DOHH2 (cell line): ENCODE results near the gene THSD7A.

Experiments
- H3F3A ChIP-seq: fragments of 200-600 bp; sonication (generic), shearing (Covaris generic); 2 replicates; pipeline ENCODE4 v1.6.0; 2016; ENCODE audit warnings: antibody characterized with exemption, mild to moderate bottlenecking; ENCODE audit not compliant: control insufficient read depth, insufficient read depth
- H3K27ac ChIP-seq: fragments of 200-600 bp; sonication (generic); 2 replicates; pipeline ENCODE4 v1.5.1; 2014; ENCODE audit warnings: low read depth, mild to moderate bottlenecking, low read length, moderate library complexity
- H3K27me3 ChIP-seq: fragments of 200-600 bp; sonication (generic); 2 replicates; pipeline ENCODE4 v1.6.1; 2014; ENCODE audit warnings: mild to moderate bottlenecking, low read length, mixed read lengths; ENCODE audit not compliant: control insufficient read depth
- H3K36me3 ChIP-seq: fragments of 200-600 bp; sonication (generic); 2 replicates; pipeline ENCODE4 v1.6.1; 2014; ENCODE audit warnings: mild to moderate bottlenecking, low read length, moderate library complexity, mixed read lengths; ENCODE audit not compliant: control insufficient read depth
- H3K4me1 ChIP-seq: fragments of 200-600 bp; sonication (generic); 2 replicates; pipeline ENCODE4 v1.6.1; 2014; ENCODE audit warnings: mild to moderate bottlenecking, low read length, mixed read lengths; ENCODE audit not compliant: control insufficient read depth
- H3K4me2 ChIP-seq: fragments of 200-600 bp; sonication (generic); 2 replicates; pipeline ENCODE4 v1.6.0; 2014; ENCODE audit warnings: mild to moderate bottlenecking, low read length, moderate library complexity
- H3K4me3 ChIP-seq: fragments of 200-600 bp; sonication (generic); 2 replicates; pipeline ENCODE4 v1.5.1; 2014; ENCODE audit warnings: mild to moderate bottlenecking, low read length, mixed read lengths
- H3K79me2 ChIP-seq: fragments of 200-600 bp; sonication (generic); 2 replicates; pipeline ENCODE4 v1.6.1; 2014; ENCODE audit warnings: mild to moderate bottlenecking, low read length, mixed read lengths; ENCODE audit not compliant: control insufficient read depth
- H3K9me2 ChIP-seq: fragments of 200-600 bp; sonication (generic); replicated peaks from 2 replicates; pipeline ENCODE4 v1.6.1; 2014; ENCODE audit warnings: mild to moderate bottlenecking, low read length, mixed read lengths; ENCODE audit not compliant: control insufficient read depth
- H3K9me3 ChIP-seq: fragments of 200-600 bp; sonication (generic); 2 replicates; pipeline ENCODE4 v1.6.1; 2014; ENCODE audit warnings: antibody characterized with exemption, low read length, mixed read lengths; ENCODE audit not compliant: control insufficient read depth, insufficient read depth
- H4K20me1 ChIP-seq: fragments of 200-600 bp; sonication (generic); 2 replicates; pipeline ENCODE4 v1.6.0; 2014; ENCODE audit warnings: low read depth, mild to moderate bottlenecking, antibody characterized with exemption, low read length, moderate library complexity; ENCODE audit not compliant: control insufficient read depth, insufficient read depth
- EZH2phosphoT487 ChIP-seq: fragments of 200-600 bp; sonication (generic); IDR thresholded peaks from 2 replicates; pipeline ENCODE4 v1.6.1; 2017; ENCODE audit warnings: borderline replicate concordance, mild to moderate bottlenecking, antibody characterized with exemption, low read length, moderate library complexity, mixed read lengths
- TF ChIP-seq, protein P1 (sequence below): fragments of 200-600 bp; sonication (generic); IDR thresholded peaks from one replicate; pipeline ENCODE4 v1.5.1; 2014; ENCODE audit warnings: antibody characterized with exemption, mild to moderate bottlenecking, low read depth, low read length; ENCODE audit not compliant: poor library complexity, severe bottlenecking

THSD7A gene

GRCh38 chr7:11648980-11649379 lies 183.0 kb downstream of the THSD7A start:
- TF ChIP-seq, protein P1, sequence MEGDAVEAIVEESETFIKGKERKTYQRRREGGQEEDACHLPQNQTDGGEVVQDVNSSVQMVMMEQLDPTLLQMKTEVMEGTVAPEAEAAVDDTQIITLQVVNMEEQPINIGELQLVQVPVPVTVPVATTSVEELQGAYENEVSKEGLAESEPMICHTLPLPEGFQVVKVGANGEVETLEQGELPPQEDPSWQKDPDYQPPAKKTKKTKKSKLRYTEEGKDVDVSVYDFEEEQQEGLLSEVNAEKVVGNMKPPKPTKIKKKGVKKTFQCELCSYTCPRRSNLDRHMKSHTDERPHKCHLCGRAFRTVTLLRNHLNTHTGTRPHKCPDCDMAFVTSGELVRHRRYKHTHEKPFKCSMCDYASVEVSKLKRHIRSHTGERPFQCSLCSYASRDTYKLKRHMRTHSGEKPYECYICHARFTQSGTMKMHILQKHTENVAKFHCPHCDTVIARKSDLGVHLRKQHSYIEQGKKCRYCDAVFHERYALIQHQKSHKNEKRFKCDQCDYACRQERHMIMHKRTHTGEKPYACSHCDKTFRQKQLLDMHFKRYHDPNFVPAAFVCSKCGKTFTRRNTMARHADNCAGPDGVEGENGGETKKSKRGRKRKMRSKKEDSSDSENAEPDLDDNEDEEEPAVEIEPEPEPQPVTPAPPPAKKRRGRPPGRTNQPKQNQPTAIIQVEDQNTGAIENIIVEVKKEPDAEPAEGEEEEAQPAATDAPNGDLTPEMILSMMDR: no peak
- TF ChIP-seq EZH2phosphoT487: no peak
- no peak overlapping the region for H3K4me2 ChIP-seq
- no peaks in the 10 kb centered on the region for H3K4me1 ChIP-seq

DNA sequence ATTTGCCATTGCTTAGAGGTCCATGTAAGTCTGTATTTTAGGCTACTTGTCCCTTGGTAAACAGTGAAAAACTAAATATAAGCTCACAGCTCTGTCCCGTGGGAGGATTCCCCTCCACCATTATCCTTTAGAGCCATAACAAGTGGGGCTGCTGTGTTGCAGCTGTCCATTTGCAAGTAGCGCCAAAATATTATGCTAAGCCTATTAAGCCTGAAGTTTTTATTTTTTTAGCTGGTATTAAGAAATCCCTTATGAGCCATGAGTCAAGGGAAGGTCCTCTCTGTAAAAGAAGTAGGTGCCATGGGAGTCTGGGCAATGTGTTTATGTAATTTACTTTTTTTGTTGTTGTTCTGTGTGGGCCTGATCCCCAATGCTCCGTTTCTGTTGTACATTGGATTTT lies 183.9 kb downstream of the THSD7A start:
- Histone ChIP-seq H3K9me2 (no peaks in the 10 kb centered on the region), H3K4me2 (no peak overlapping the region), H4K20me1 (no peaks in the 10 kb centered on the region; the same call in 1 of the 2 replicates), H3K4me1 (no peaks in the 10 kb centered on the region), H3K27ac (no peak overlapping the region), H3F3A (no peaks in the 10 kb centered on the region), H3K36me3 (no peaks in the 10 kb centered on the region), H3K79me2 (no peaks in the 10 kb centered on the region), H3K27me3 (no peaks in the 10 kb centered on the region), H3K9me3 (no peaks in the 10 kb centered on the region), H3K4me3 (no peak overlapping the region)
- TF ChIP-seq, protein P1: no peak
- TF ChIP-seq EZH2phosphoT487: no peak

More at GRCh38 chr7:11648980-11649379, 183.0 kb downstream of the THSD7A start:
- Histone ChIP-seq H3F3A (no peaks in the 10 kb centered on the region), H3K9me2 (no peaks in the 10 kb centered on the region), H4K20me1 (no peaks in the 10 kb centered on the region; the same call in 1 of the 2 replicates), H3K9me3 (no peaks in the 10 kb centered on the region), H3K27me3 (no peaks in the 10 kb centered on the region), H3K27ac (no peak overlapping the region), H3K36me3 (no peaks in the 10 kb centered on the region), H3K79me2 (no peaks in the 10 kb centered on the region), H3K4me3 (no peak overlapping the region)

GRCh38 chr7:11642841-11643240 lies 189.2 kb downstream of the THSD7A start:
- no peaks in the 10 kb centered on the region for H3K9me2 ChIP-seq
- no peak overlapping the region for H3K4me2 ChIP-seq
- H3K27me3 ChIP-seq: no peaks in the 10 kb centered on the region
- no peaks in the 10 kb centered on the region for H3K4me1 ChIP-seq
- TF ChIP-seq, protein P1: no peak
- H3K79me2 ChIP-seq: no peaks in the 10 kb centered on the region
- H3K27ac ChIP-seq: no peak overlapping the region
- H3K36me3 ChIP-seq: no peaks in the 10 kb centered on the region
- H4K20me1 ChIP-seq: no peaks in the 10 kb centered on the region
- no peaks in the 10 kb centered on the region for H3K9me3 ChIP-seq
- no peaks in the 10 kb centered on the region for H3F3A ChIP-seq
- H3K4me3 ChIP-seq: no peak overlapping the region

GRCh38 chr7:11642276-11642675 lies 189.7 kb downstream of the THSD7A start:
- Histone ChIP-seq H4K20me1 (no peaks in the 10 kb centered on the region), H3K9me3 (no peaks in the 10 kb centered on the region), H3K9me2 (no peaks in the 10 kb centered on the region), H3F3A (no peaks in the 10 kb centered on the region), H3K4me1 (no peaks in the 10 kb centered on the region), H3K4me2 (no peak overlapping the region), H3K27me3 (no peaks in the 10 kb centered on the region), H3K36me3 (no peaks in the 10 kb centered on the region), H3K4me3 (no peak overlapping the region), H3K79me2 (no peaks in the 10 kb centered on the region), H3K27ac (no peak overlapping the region)
- TF ChIP-seq EZH2phosphoT487: no peak
- TF ChIP-seq, protein P1: no peak
